BJ (cell line): Measurements from ENCODE around the gene RALGAPB. TPM values are rescaled to one million over a fixed set of nuclear protein-coding genes. Genes with fewer than 3 reads are reported as not detected.

Source experiments
- CTCF ChIA-PET: fragments of 350-600 bp; formaldehyde crosslinking; extraction: SDS; loops from one replicate; lab custom pipeline; 2021; ENCODE audit warnings: antibody characterized with exemption, inconsistent platforms; lab: Yijun Ruan, JAX
- POLR2A ChIA-PET: fragments of 300-600 bp; sonication (Branson Sonifier 250); formaldehyde crosslinking; extraction: SDS; loops from one replicate; lab custom pipeline; 2021; ENCODE audit warnings: antibody characterized with exemption; lab: Charles Lee
- DNase-seq: peaks from one replicate; pipeline ENCODE4 v3.0.0-alpha.2; 2011; ENCODE audit warnings: low read depth
- H3K27me3 ChIP-seq: 2 replicates; pipeline ENCODE4 v1.6.0; 2011; ENCODE audit warnings: low read length; ENCODE audit not compliant: control insufficient read depth, insufficient read depth
- H3K36me3 ChIP-seq: 2 replicates; pipeline ENCODE4 v1.5.1; 2011; ENCODE audit warnings: low read length; ENCODE audit not compliant: control insufficient read depth, insufficient read depth
- H3K4me3 ChIP-seq: 2 replicates; pipeline ENCODE4 v1.5.1; 2011; ENCODE audit warnings: low read depth, mild to moderate bottlenecking, control low read depth, low read length
- polyA plus RNA-seq: library from polyadenylated mRNA; depleted of rRNA; stranded (reverse); fragments of >200 nt; gene quantifications from 2 replicates; pipeline ENCODE4 v1.2.3, GENCODE V29; 2011; rRNA removed
- small RNA-seq: library from RNA; depleted of rRNA; stranded (forward); fragments of <200 nt; gene quantifications from one replicate; pipeline ENCODE3, GENCODE V24; 2012; ENCODE audit warnings: low replicate concordance, low read depth; ENCODE audit not compliant: insufficient read length
- TF ChIP-seq, protein P1 (sequence below): IDR thresholded peaks from 2 replicates; pipeline ENCODE4 v1.5.1; 2011; ENCODE audit warnings: low read depth, mild to moderate bottlenecking, control low read depth, inconsistent platforms, low read length, moderate library complexity; ENCODE audit not compliant: insufficient read depth

Gene RALGAPB
- polyA plus RNA-seq, 1 experiment: 14.8 TPM

DNA sequence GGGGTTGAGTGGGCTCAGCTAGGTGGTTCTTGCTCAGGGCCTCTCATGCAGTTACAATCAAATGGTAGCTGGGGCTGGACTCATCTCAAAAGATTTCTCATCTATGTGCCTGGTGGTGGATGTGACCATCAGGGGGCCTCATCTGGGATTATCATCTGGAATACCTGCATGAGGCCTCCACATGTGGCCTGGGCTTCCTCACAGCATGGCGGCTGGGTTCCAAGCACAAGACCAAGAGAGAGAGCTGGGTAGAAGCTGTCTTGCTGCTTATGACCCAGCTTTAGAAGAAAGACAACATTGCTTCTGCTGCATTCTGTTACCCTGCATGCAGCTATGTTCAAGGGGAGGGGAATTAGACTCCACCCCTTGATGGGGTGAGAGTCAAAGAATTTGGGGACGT, 151.4 kb downstream of the RALGAPB start:
- POLR2A ChIA-PET: no interaction called here
- peaks cover 8% of the 10 kb centered on the region for H3K27me3 ChIP-seq

GRCh38 chr20:38625896-38626295, 153.3 kb downstream of the RALGAPB start:
- Histone ChIP-seq H3K36me3 (no peaks in the 10 kb centered on the region), H3K4me3 (no peak overlapping the region), H3K27me3 (peaks cover 1% of the 10 kb centered on the region)
- DNase-seq: no peak
- TF ChIP-seq, protein P1, sequence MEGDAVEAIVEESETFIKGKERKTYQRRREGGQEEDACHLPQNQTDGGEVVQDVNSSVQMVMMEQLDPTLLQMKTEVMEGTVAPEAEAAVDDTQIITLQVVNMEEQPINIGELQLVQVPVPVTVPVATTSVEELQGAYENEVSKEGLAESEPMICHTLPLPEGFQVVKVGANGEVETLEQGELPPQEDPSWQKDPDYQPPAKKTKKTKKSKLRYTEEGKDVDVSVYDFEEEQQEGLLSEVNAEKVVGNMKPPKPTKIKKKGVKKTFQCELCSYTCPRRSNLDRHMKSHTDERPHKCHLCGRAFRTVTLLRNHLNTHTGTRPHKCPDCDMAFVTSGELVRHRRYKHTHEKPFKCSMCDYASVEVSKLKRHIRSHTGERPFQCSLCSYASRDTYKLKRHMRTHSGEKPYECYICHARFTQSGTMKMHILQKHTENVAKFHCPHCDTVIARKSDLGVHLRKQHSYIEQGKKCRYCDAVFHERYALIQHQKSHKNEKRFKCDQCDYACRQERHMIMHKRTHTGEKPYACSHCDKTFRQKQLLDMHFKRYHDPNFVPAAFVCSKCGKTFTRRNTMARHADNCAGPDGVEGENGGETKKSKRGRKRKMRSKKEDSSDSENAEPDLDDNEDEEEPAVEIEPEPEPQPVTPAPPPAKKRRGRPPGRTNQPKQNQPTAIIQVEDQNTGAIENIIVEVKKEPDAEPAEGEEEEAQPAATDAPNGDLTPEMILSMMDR: no peak
- ChIA-PET POLR2A (no interaction called here), CTCF (no interaction called here)

More for the DNA sequence above, 151.4 kb downstream of the RALGAPB start:
- CTCF ChIA-PET: no interaction called here
- Histone ChIP-seq H3K36me3 (no peaks in the 10 kb centered on the region), H3K4me3 (no peak overlapping the region)
- TF ChIP-seq, protein P1: no peak
- DNase-seq: no peak

- CTCF ChIA-PET: no interaction called here
Measured at GRCh38 chr20:38626921-38627659, 154.4 kb downstream of the RALGAPB start.

More at GRCh38 chr20:38626921-38627659, 154.4 kb downstream of the RALGAPB start:
- DNase-seq: no peak
- H3K27me3 ChIP-seq: peaks cover 1% of the 10 kb centered on the region; the same call in 1 of the 2 replicates
- no peaks in the 10 kb centered on the region for H3K36me3 ChIP-seq
- H3K4me3 ChIP-seq: no peak overlapping the region
- POLR2A ChIA-PET: no interaction called here
- TF ChIP-seq, protein P1: no peak

Small RNA genes lying within 50 kb of the gene (small RNA-seq; reads per million reads assigned to genes)
- gene MIR548O2 (not detected), gene RF00056 (not detected), gene SNORA60 (not detected), gene SNORA71A (15.2 reads per million, percentile 81 among the genes with 10 or more reads in this experiment), gene SNORA71B (50.6 reads per million, percentile 88 among the genes with 10 or more reads in this experiment), gene SNORA71C (not detected), gene SNORA71D (29.5 reads per million, percentile 86 among the genes with 10 or more reads in this experiment), gene SNORA71E (not detected)

Other genes starting within 250 kb of the RALGAPB start
- gene KIAA1755, start 212.1 kb upstream of the RALGAPB start, polyA plus RNA-seq: 5.3 and 9.7 TPM in 2 replicates
- gene BPI, start 168.7 kb upstream of the RALGAPB start, polyA plus RNA-seq: 0.69 and 1.1 TPM in 2 replicates
- gene LBP, start 126.4 kb upstream of the RALGAPB start, polyA plus RNA-seq: 0.04 TPM in 2 replicates
- 27.9 and 41.4 TPM in 2 replicates for gene SNHG17, start 37.5 kb upstream of the RALGAPB start, polyA plus RNA-seq
- not detected in 2 replicates for gene ADIG, start 108.4 kb downstream of the RALGAPB start, polyA plus RNA-seq
- gene ARHGAP40, start 129.0 kb downstream of the RALGAPB start, polyA plus RNA-seq: 0.06 TPM in 1 of 2 replicates, not detected in the other